Thyroid gland (tissue), 4 donors: ENCODE data around the gene NBAS.

ENCODE experiments used
- CTCF ChIP-seq, 6 experiments: fragments of 200-600 bp in 3 of 6; fragments of 450-650 bp in 3 of 6; sonication (generic) in 3 of 6; IDR thresholded peaks; one replicate each; pipeline ENCODE4 v1.5.1; 2016 to 2019; ENCODE audit warnings: antibody characterized with exemption in 6 of 6, mild to moderate bottlenecking in 2 of 6, inconsistent platforms in 1 of 6, moderate library complexity in 1 of 6
- POLR2A ChIP-seq, 2 donors: fragments of 450-650 bp; IDR thresholded peaks; one replicate each; pipeline ENCODE4 v1.6.1; 2017; ENCODE audit warnings: antibody characterized with exemption in 2 of 2, mild to moderate bottlenecking in 2 of 2, moderate library complexity in 1 of 2

DNA sequence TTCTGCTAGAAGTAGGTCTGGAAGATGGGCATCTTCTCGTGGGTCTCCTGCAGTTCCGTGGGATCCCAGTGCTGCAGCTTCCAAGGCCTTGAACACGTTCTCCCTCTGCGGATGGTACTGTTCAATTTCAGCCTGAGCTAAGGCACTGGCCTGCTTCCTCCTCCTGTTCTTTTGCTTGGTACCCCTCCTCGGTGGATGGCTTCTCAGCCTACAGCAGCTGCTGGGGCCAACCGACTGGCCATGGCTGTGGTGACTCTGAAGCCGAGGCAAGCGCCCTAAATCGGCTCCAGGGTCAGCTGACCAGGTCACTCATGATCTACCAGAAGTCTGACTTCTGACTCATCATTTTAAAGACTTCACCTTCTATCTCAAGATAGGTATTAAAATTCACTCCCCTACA is 150.2 kb downstream of the NBAS start:
- TF ChIP-seq CTCF (IDR thresholded peaks at IDR 0.05) (no peak), POLR2A (IDR thresholded peaks at IDR 0.05) (no peak)
